ENCODE measurements around the gene HAAO.

DNA sequence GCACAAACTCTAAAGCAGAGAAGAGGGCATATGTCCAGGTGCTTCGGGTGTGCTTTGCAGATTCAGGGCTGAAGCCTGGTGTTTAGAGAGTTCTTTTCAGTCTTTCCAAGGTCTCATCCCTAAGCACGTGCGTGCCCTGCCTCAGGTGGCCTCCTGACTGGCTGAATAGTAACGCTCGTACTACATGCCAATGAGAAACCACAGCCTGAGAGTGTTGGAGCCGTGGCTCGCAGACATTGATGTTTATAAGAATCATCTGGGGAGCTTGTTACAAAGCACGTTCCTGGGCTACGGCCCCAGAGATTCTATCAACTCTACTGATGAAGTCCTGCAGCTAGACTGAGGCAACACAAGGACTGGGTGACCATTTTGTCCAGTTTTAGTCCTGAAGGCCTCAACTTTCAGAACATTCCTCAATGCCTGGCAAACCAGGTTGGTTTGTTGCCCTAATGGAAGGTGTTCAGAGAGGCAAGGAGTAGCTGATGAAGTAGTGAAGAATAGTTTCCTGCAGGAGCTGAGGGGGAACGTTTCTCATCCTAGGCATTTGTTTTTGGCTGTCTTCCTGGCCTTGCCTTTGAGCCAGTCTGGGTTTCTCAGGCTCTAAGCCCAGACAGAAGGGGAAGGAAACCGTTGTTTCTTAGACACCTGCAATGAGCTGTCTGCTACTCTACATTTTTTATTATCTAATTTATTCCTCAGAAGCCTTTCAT, 31.5 kb upstream of the HAAO start:
- TF ChIP-seq CTCF (IDR thresholded peaks at IDR 0.05; ENCODE audit: low read length) (no peak), EZH2 (optimal IDR thresholded peaks at IDR 0.05; ENCODE audit: low read depth, low read length) (no peak), EZH2phosphoT487 (IDR thresholded peaks at IDR 0.05; ENCODE audit: low read length) (no peak)

Measured in MM.1S (cell line).